Endothelial cell of umbilical vein (primary cell): ENCODE data around the gene PTGFRN. TPM values are rescaled to one million over a fixed set of nuclear protein-coding genes. Genes with fewer than 3 reads are reported as not detected.

Experiments
- BruUV-seq: library from RNA; stranded (reverse); fragments of 400-500 nt; replicated peaks from 2 replicates; lab custom pipeline; 2021; lab: Mats Ljungman, UMichigan
- CTCF ChIA-PET: fragments of 300-600, 350-600 bp; sonication (Branson Sonifier 250); formaldehyde crosslinking; loops from one replicate; lab custom pipeline; 2021; ENCODE audit warnings: antibody characterized with exemption, inconsistent platforms; lab: Charles Lee
- POLR2A ChIA-PET: fragments of 300-600, 350-600 bp; sonication (Branson Sonifier 250); formaldehyde crosslinking; loops from one replicate; lab custom pipeline; 2021; ENCODE audit warnings: antibody characterized with exemption, inconsistent platforms; lab: Charles Lee
- DNase-seq: peaks from one replicate; pipeline ENCODE4 v3.0.0-alpha.2; 2011; ENCODE audit warnings: low read depth, low spot score
- FAIRE-seq: peaks from 2 replicates; lab custom pipeline; 2011; peaks lifted over from hg19 to GRCh38; lab: Jason Lieb, UNC
- H2AFZ ChIP-seq: 2 replicates; pipeline ENCODE4 v1.6.0; 2012; ENCODE audit warnings: low read depth, low read length, control low read depth, inconsistent platforms
- H3K27ac ChIP-seq: 2 replicates; pipeline ENCODE4 v1.5.1; 2011; ENCODE audit warnings: low read depth, mild to moderate bottlenecking, control low read depth, low read length, moderate library complexity; ENCODE audit not compliant: insufficient read depth
- H3K27me3 ChIP-seq, 2 experiments: 2 replicates each; pipeline versions ENCODE4 v1.6.0 to v1.6.1; 2011; ENCODE audit warnings: low read length in 2 of 2, mixed read lengths in 1 of 2; ENCODE audit not compliant: control insufficient read depth in 2 of 2, insufficient read depth in 2 of 2
- H3K36me3 ChIP-seq, 2 experiments: 2 replicates in 1 of 2; 3 replicates in 1 of 2; pipeline ENCODE4 v1.5.1; 2011; ENCODE audit warnings: low read length in 2 of 2, mild to moderate bottlenecking in 1 of 2, moderate library complexity in 1 of 2; ENCODE audit not compliant: control insufficient read depth in 2 of 2, insufficient read depth in 2 of 2; ENCODE audit errors: extremely low read depth in 1 of 2
- H3K4me1 ChIP-seq: 3 replicates; pipeline ENCODE4 v1.5.1; 2011; ENCODE audit warnings: mild to moderate bottlenecking, low read length; ENCODE audit not compliant: control insufficient read depth, insufficient read depth; ENCODE audit errors: extremely low read depth
- H3K4me2 ChIP-seq: 2 replicates; pipeline ENCODE4 v1.6.1; 2011; ENCODE audit warnings: low read length, control low read depth, mixed read lengths; ENCODE audit not compliant: insufficient read depth
- H3K4me3 ChIP-seq, 3 experiments: fragments of 200-600 bp in 1 of 3; sonication (generic), shearing (Covaris generic) in 1 of 3; replicated peaks in 1 of 3; 2 replicates each; pipeline ENCODE4 v1.5.1; 2011 to 2016; ENCODE audit warnings: control low read depth in 3 of 3, low read length in 3 of 3, mild to moderate bottlenecking in 2 of 3, inconsistent platforms in 1 of 3, low read depth in 1 of 3, moderate library complexity in 1 of 3; ENCODE audit not compliant: insufficient read depth in 1 of 3
- H3K79me2 ChIP-seq: 2 replicates; pipeline ENCODE4 v1.6.0; 2012; ENCODE audit warnings: low read length, inconsistent platforms; ENCODE audit not compliant: control insufficient read depth, insufficient read depth
- H3K9ac ChIP-seq: replicated peaks from 2 replicates; pipeline ENCODE3; 2011; ENCODE audit warnings: low read length, control low read depth; ENCODE audit not compliant: insufficient read depth; ENCODE audit errors: extremely low read depth
- H3K9me1 ChIP-seq: replicated peaks from 3 replicates; pipeline ENCODE4 v1.6.0; 2011; ENCODE audit warnings: mild to moderate bottlenecking, low read length; ENCODE audit not compliant: control insufficient read depth, insufficient read depth; ENCODE audit errors: extremely low read depth
- H3K9me3 ChIP-seq: replicated peaks from 2 replicates; pipeline ENCODE4 v1.5.1; 2012; ENCODE audit warnings: low read length, inconsistent platforms; ENCODE audit not compliant: control insufficient read depth, insufficient read depth
- H4K20me1 ChIP-seq: replicated peaks from 2 replicates; pipeline ENCODE3; 2011; ENCODE audit warnings: mild to moderate bottlenecking, low read length; ENCODE audit not compliant: control insufficient read depth, insufficient read depth; ENCODE audit errors: extremely low read depth
- CTCF ChIP-seq, 2 donors: IDR thresholded peaks; 1 replicate in 1 of 2; 2 replicates in 1 of 2; pipeline ENCODE4 v1.5.1; 2011; ENCODE audit warnings: low read length in 2 of 2, mild to moderate bottlenecking in 2 of 2, moderate library complexity in 2 of 2, control low read depth in 1 of 2, inconsistent platforms in 1 of 2, low read depth in 1 of 2; ENCODE audit not compliant: insufficient read depth in 1 of 2; ENCODE audit errors: extremely low read depth in 1 of 2
- EZH2 ChIP-seq: IDR thresholded peaks from 2 replicates; pipeline ENCODE4 v1.6.1; 2012; ENCODE audit warnings: borderline replicate concordance, low read depth, mild to moderate bottlenecking, moderate library complexity, low read length, inconsistent platforms; ENCODE audit not compliant: severe bottlenecking
- FOS ChIP-seq: IDR thresholded peaks from 2 replicates; pipeline ENCODE4 v1.6.1; 2011; ENCODE audit warnings: mild to moderate bottlenecking, low read length, moderate library complexity, borderline replicate concordance; ENCODE audit not compliant: insufficient read depth
- GATA2 ChIP-seq: IDR thresholded peaks from 2 replicates; pipeline ENCODE4 v1.7.0; 2011; ENCODE audit warnings: low read depth, mild to moderate bottlenecking, moderate library complexity, mixed read lengths, low read length; ENCODE audit not compliant: insufficient read length, insufficient read depth
- JUN ChIP-seq: IDR thresholded peaks from 2 replicates; pipeline ENCODE4 v1.6.1; 2011; ENCODE audit warnings: borderline replicate concordance, low read depth; ENCODE audit not compliant: insufficient read length, insufficient read depth
- MAX ChIP-seq: IDR thresholded peaks from 2 replicates; pipeline ENCODE4 v1.6.1; 2011; ENCODE audit not compliant: insufficient read depth, insufficient read length
- MYC ChIP-seq: IDR thresholded peaks from one replicate; pipeline ENCODE4 v1.6.1; 2011; ENCODE audit warnings: mild to moderate bottlenecking, low read depth, low read length
- POLR2A ChIP-seq: IDR thresholded peaks from 2 replicates; pipeline ENCODE4 v1.6.1; 2012; ENCODE audit warnings: low read depth, mild to moderate bottlenecking, control low read depth, low read length
- POLR2AphosphoS5 ChIP-seq: IDR thresholded peaks from 2 replicates; pipeline ENCODE4 v1.6.1; 2012; ENCODE audit warnings: low read depth, mild to moderate bottlenecking, control low read depth, low read length, moderate library complexity; ENCODE audit not compliant: insufficient read depth
- dilution Hi-C: fragments of 300-500 bp; cut with MboI; formaldehyde crosslinking; loops from one replicate; pipeline ENCODE4 v1.15.0; 2019; ENCODE audit warnings: low sequenced_read_pairs; ENCODE audit not compliant: extremely low pct_ligation_motif_present
- intact Hi-C: fragments of 100-400 bp; cut with micrococcal nuclease; formaldehyde crosslinking; loops from one replicate; pipeline ENCODE4 v1.10.0; 2022
- polyA plus RNA-seq, 4 experiments: library from polyadenylated mRNA; depleted of rRNA in 3 of 4; stranded (reverse) in 3 of 4; unstranded in 1 of 4; fragments of >200 nt; gene quantifications; 2 replicates each; pipeline versions ENCODE4 v1.2.1 to v1.2.3, GENCODE V29; 2011 to 2012; ENCODE audit warnings: missing spikeins in 1 of 4
- total RNA-seq: library from RNA; stranded (reverse); gene quantifications from 2 replicates; pipeline ENCODE4 v1.2.3, GENCODE V29; 2021

The PTGFRN gene
- total and polyA plus RNA-seq, 2 donors (not counting 3 experiments of a cell fraction or from before 2014, with no cell fraction given): 39.6 to 60.7 TPM

GRCh38 chr1:116988908-116989307 is 79.2 kb downstream of the PTGFRN start:
- dilution Hi-C loops (no loop called here), intact Hi-C loops (no loop called here)
- H3K4me1 ChIP-seq: no peaks in the 10 kb centered on the region
- no peak for FAIRE-seq
- no peaks in the 10 kb centered on the region for H3K27me3 ChIP-seq
- H3K9me3 ChIP-seq: no peaks in the 10 kb centered on the region
- H3K4me2 ChIP-seq: no peak overlapping the region
- no peak overlapping the region for H3K9ac ChIP-seq
- H3K27ac ChIP-seq: no peak overlapping the region
- H3K36me3 ChIP-seq: no peaks in the 10 kb centered on the region
- no peaks in the 10 kb centered on the region for H3K9me1 ChIP-seq
- POLR2A ChIA-PET: no interaction called here
- CTCF ChIA-PET: no interaction called here
- H4K20me1 ChIP-seq: no peaks in the 10 kb centered on the region
- TF ChIP-seq CTCF (IDR thresholded peaks at IDR 0.05; ENCODE audit: extremely low read depth in 1 of 2, insufficient read depth in 1 of 2, low read depth in 1 of 2, low read length in 2 of 2): no peak
- TF ChIP-seq POLR2AphosphoS5: no peak
- no peak for TF ChIP-seq GATA2
- TF ChIP-seq EZH2: no peak
- no peak for DNase-seq
- no peaks in the 10 kb centered on the region for H3K79me2 ChIP-seq
- no peak overlapping the region for H3K4me3 ChIP-seq
- no TSS peak for BruUV-seq
- no peak overlapping the region for H2AFZ ChIP-seq

GRCh38 chr1:116989835-116990234 is 80.1 kb downstream of the PTGFRN start:
- no peak for FAIRE-seq
- dilution Hi-C loops (no loop called here), intact Hi-C loops (no loop called here)
- Histone ChIP-seq H3K27ac (no peak overlapping the region), H3K9me1 (no peaks in the 10 kb centered on the region), H2AFZ (no peak overlapping the region), H3K4me1 (no peaks in the 10 kb centered on the region), H3K36me3 (no peaks in the 10 kb centered on the region), H3K9ac (no peak overlapping the region), H3K27me3 (no peaks in the 10 kb centered on the region), H3K4me3 (no peak overlapping the region), H3K4me2 (no peak overlapping the region), H3K79me2 (no peaks in the 10 kb centered on the region), H4K20me1 (no peaks in the 10 kb centered on the region), H3K9me3 (no peaks in the 10 kb centered on the region)
- ChIA-PET POLR2A (no interaction called here), CTCF (no interaction called here)
- DNase-seq: no peak
- BruUV-seq: no TSS peak
- TF ChIP-seq CTCF (IDR thresholded peaks at IDR 0.05; ENCODE audit: extremely low read depth in 1 of 2, insufficient read depth in 1 of 2, low read depth in 1 of 2, low read length in 2 of 2): no peak
- no peak for TF ChIP-seq MAX
- TF ChIP-seq POLR2AphosphoS5: no peak
- no peak for TF ChIP-seq MYC
- TF ChIP-seq JUN: no peak
- no peak for TF ChIP-seq FOS
- TF ChIP-seq EZH2: no peak
- TF ChIP-seq GATA2: no peak
- no peak for TF ChIP-seq POLR2A
